Stimulated activated CD4-positive, alpha-beta T cell treated with anti-CD3 and anti-CD28 coated beads, TNF-alpha, amount 100 ng/mL, for 24 hours (primary cell): ENCODE data around the gene DNM2.
A peak's percentile ranks its signal among the peaks of the same experiment; 100 is the strongest.
"Not testable (repeated sequence)": the region's sequence is repeated elsewhere in the genome, so short reads cannot be mapped to it uniquely, and the experiment has no call there.

Experiments
- DNase-seq, 3 experiments: peaks; one replicate each; pipeline ENCODE4 v3.0.0-alpha.2; 2020; ENCODE audit warnings: low read depth in 3 of 3

The DNM2 gene

GRCh38 chr19:10862561-10863106 is 144.8 kb downstream of the DNM2 start:
- no peak for DNase-seq

- DNase-seq: no peak
These were observed 145.3 kb downstream of the DNM2 start for GRCh38 chr19:10863107-10863717.

- DNase-seq: peak; percentile 69 to 85 (median 73)
These were observed 146.6 kb downstream of the DNM2 start for GRCh38 chr19:10864538-10864899.

- no peak for DNase-seq
These were observed 148.6 kb downstream of the DNM2 start for GRCh38 chr19:10866495-10866894.

- no peak for DNase-seq
These were observed 151.1 kb downstream of the DNM2 start for GRCh38 chr19:10868872-10869547.

GRCh38 chr19:10869872-10870311 is 152.0 kb downstream of the DNM2 start:
- DNase-seq: not testable (repeated sequence)

GRCh38 chr19:10870501-10870954 is 152.6 kb downstream of the DNM2 start:
- no peak for DNase-seq

GRCh38 chr19:10870955-10871603 is 153.2 kb downstream of the DNM2 start, which contains the start of gene CARM1:
Gene CARM1, plus strand, starts transcription at chr19:10871553. Its CDS starts 150 bp downstream, at chr19:10871703.
- DNase-seq: peak; percentile 98 to 100 (median 100)

- peak in 2 of 3 experiments; percentile 2 to 31 for DNase-seq
These were observed 154.0 kb downstream of the DNM2 start for GRCh38 chr19:10871711-10872545.

- DNase-seq: peak in 1 of 3 experiments; percentile 40
These were observed 154.7 kb downstream of the DNM2 start for GRCh38 chr19:10872546-10873107.

- DNase-seq: no peak
These were observed 156.1 kb downstream of the DNM2 start for GRCh38 chr19:10874024-10874423.

GRCh38 chr19:10876459-10877240 is 158.8 kb downstream of the DNM2 start:
- DNase-seq: no peak

- DNase-seq: not testable (repeated sequence)
These were observed 159.7 kb downstream of the DNM2 start for GRCh38 chr19:10877608-10878007.

GRCh38 chr19:10878253-10878652 is 160.4 kb downstream of the DNM2 start:
- DNase-seq: no peak
